Common myeloid progenitor, CD34-positive (primary cell): Measurements from ENCODE around the gene HAPLN2. TPM values are rescaled to one million over a fixed set of nuclear protein-coding genes. Genes with fewer than 3 reads are reported as not detected.

ENCODE experiments used
- CTCF ChIA-PET: fragments of 350-600 bp; sonication (Branson Sonifier 250); formaldehyde crosslinking; loops from one replicate; lab custom pipeline; 2021; ENCODE audit warnings: antibody characterized with exemption; lab: Charles Lee
- POLR2A ChIA-PET: fragments of 350-600 bp; sonication (Branson Sonifier 250); formaldehyde crosslinking; loops from one replicate; lab custom pipeline; 2021; ENCODE audit warnings: antibody characterized with exemption; lab: Charles Lee
- DNase-seq, 3 donors: peaks; one replicate each; pipeline versions ENCODE4 v3.0.0 to v3.0.0-alpha.2; 2013
- H3K27ac ChIP-seq, 2 experiments: 1 replicate in 1 of 2; 2 replicates in 1 of 2; pipeline ENCODE4 v1.7.0; 2013; ENCODE audit warnings: inconsistent platforms in 2 of 2, low read length in 2 of 2, mild to moderate bottlenecking in 2 of 2, low read depth in 1 of 2, moderate library complexity in 1 of 2; ENCODE audit not compliant: severe bottlenecking in 2 of 2, insufficient read depth in 1 of 2, poor library complexity in 1 of 2
- H3K27me3 ChIP-seq, 5 experiments: replicated peaks in 2 of 5; 1 replicate in 3 of 5; 2 replicates in 2 of 5; pipeline versions ENCODE4 v1.6.1 to v1.7.0; 2013; ENCODE audit warnings: low read length in 4 of 5, mild to moderate bottlenecking in 2 of 5, moderate library complexity in 2 of 5, inconsistent platforms in 1 of 5; ENCODE audit not compliant: insufficient read depth in 5 of 5, control insufficient read depth in 4 of 5
- H3K36me3 ChIP-seq, 4 experiments: 1 replicate in 2 of 4; 2 replicates in 2 of 4; pipeline versions ENCODE4 v1.6.1 to v1.7.0; 2013; ENCODE audit warnings: low read length in 3 of 4, control low read depth in 1 of 4, mild to moderate bottlenecking in 1 of 4; ENCODE audit not compliant: control insufficient read depth in 4 of 4, insufficient read depth in 4 of 4
- H3K4me1 ChIP-seq, 4 experiments: 1 replicate in 3 of 4; 2 replicates in 1 of 4; pipeline versions ENCODE4 v1.6.1 to v1.7.1; 2013; ENCODE audit warnings: low read length in 3 of 4, mild to moderate bottlenecking in 3 of 4, control low read depth in 1 of 4, inconsistent platforms in 1 of 4, moderate library complexity in 1 of 4; ENCODE audit not compliant: control insufficient read depth in 4 of 4, insufficient read depth in 4 of 4; ENCODE audit errors: control extremely low read depth in 1 of 4
- H3K4me3 ChIP-seq, 7 experiments: 1 replicate in 4 of 7; 2 replicates in 3 of 7; pipeline versions ENCODE4 v1.5.1 to v1.7.0; 2013; ENCODE audit warnings: mild to moderate bottlenecking in 7 of 7, low read length in 6 of 7, moderate library complexity in 6 of 7, inconsistent platforms in 2 of 7, low read depth in 2 of 7, control low read depth in 1 of 7; ENCODE audit not compliant: insufficient read depth in 4 of 7, control insufficient read depth in 1 of 7; ENCODE audit errors: extremely low read depth in 1 of 7
- H3K9me3 ChIP-seq, 5 experiments: 1 replicate in 4 of 5; 2 replicates in 1 of 5; pipeline versions ENCODE4 v1.6.1 to v1.7.1; 2013; ENCODE audit warnings: low read length in 4 of 5, mild to moderate bottlenecking in 2 of 5, inconsistent platforms in 1 of 5, low read depth in 1 of 5, moderate library complexity in 1 of 5; ENCODE audit not compliant: control insufficient read depth in 4 of 5, insufficient read depth in 2 of 5; ENCODE audit errors: control extremely low read depth in 1 of 5
- WGBS: methylation state at CpG from one replicate; pipeline ENCODE4 v1.1.5; 2013; ENCODE audit not compliant: insufficient coverage; 5-methylcytosine and 5-hydroxymethylcytosine counted together
- polyA plus RNA-seq: library from polyadenylated mRNA; unstranded; fragments of 120-200 nt; gene quantifications from one replicate; pipeline ENCODE4 v1.2.1, GENCODE V29; 2013

Gene HAPLN2
- 0.04 TPM for polyA plus RNA-seq

- 0% methylated on average over 2 of the region's 7 CpGs for WGBS
- H3K9me3 ChIP-seq = no peaks in the 10 kb centered on the region
- no peak within 1 kb of the TSS for H3K4me3 ChIP-seq
- ChIA-PET POLR2A (interaction anchor here (0.6 kb wide), 2 partner anchors 44 to 151 kb away, joined by 6 to 7 read pairs; no protein-coding TSS in a partner anchor), CTCF (interaction anchor here (0.6 to 14.0 kb wide), 21 partner anchors 9 to 309 kb away, joined by 3 to 268 read pairs (median 5); no protein-coding TSS in a partner anchor)
- peaks cover 4 to 50% (median 18%) of the 10 kb centered on the region in 5 experiments for H3K27me3 ChIP-seq
- peak; percentile 39 to 55 (median 46) for DNase-seq
- no peak within 1 kb of the TSS for H3K27ac ChIP-seq
- peaks cover 0 to 13% (median 3%) of the 10 kb centered on the region in 4 experiments for H3K4me1 ChIP-seq
- no peaks in the 10 kb centered on the region for H3K36me3 ChIP-seq
Observed at GRCh38 chr1:156618853-156619581, at the start of gene HAPLN2. TSS of gene HAPLN2 (plus strand) at chr1:156619415. CDS start at chr1:156623491, 4,076 bp downstream.

- POLR2A ChIA-PET = interaction anchor here (1.7 kb wide), 1 partner anchor 59 kb away, joined by 4 read pairs; no protein-coding TSS in a partner anchor
- DNase-seq = peak; percentile 28 to 84 (median 78)
- H3K27ac ChIP-seq = no peak overlapping the region
Observed at GRCh38 chr1:156571261-156571852, 47.9 kb upstream of the HAPLN2 start.

GRCh38 chr1:156571919-156572662, 47.1 kb upstream of the HAPLN2 start, which contains the start of gene IQGAP3:
TSS of gene IQGAP3 (minus strand) at chr1:156572565. CDS start at chr1:156572529, 36 bp downstream.
- H3K27me3 ChIP-seq = no peaks in the 10 kb centered on the region
- peak within 1 kb of the TSS; percentile 37 to 88 (median 71) for H3K4me3 ChIP-seq
- 1% methylated on average over 36 of the region's 38 CpGs for WGBS
- no peaks in the 10 kb centered on the region for H3K9me3 ChIP-seq
- peaks cover 11 to 23% (median 22%) of the 10 kb centered on the region in 4 experiments for H3K4me1 ChIP-seq
- peak; percentile 77 to 91 (median 87) for DNase-seq
- H3K27ac ChIP-seq = no peak within 1 kb of the TSS
- H3K36me3 ChIP-seq = peaks cover 0 to 9% (median under 1%) of the 10 kb centered on the region in 4 experiments
- POLR2A ChIA-PET = interaction anchor here (0.7 to 1.7 kb wide), 2 partner anchors 60 to 720 kb away, joined by 3 to 4 read pairs; no protein-coding TSS in a partner anchor
- CTCF ChIA-PET = interaction anchor here (0.7 to 2.0 kb wide), 8 partner anchors 36 to 137 kb away, joined by 3 to 10 read pairs (median 4); no protein-coding TSS in a partner anchor

More at GRCh38 chr1:156571261-156571852, 47.9 kb upstream of the HAPLN2 start:
- H3K27me3 ChIP-seq = no peaks in the 10 kb centered on the region
- 50% methylated on average over 1 of the region's 4 CpGs for WGBS
- H3K9me3 ChIP-seq = no peaks in the 10 kb centered on the region
- peaks cover 11 to 24% (median 22%) of the 10 kb centered on the region in 4 experiments for H3K4me1 ChIP-seq
- H3K4me3 ChIP-seq = peak overlapping the region in 6 of 7 experiments; percentile 60 to 88 (median 78)
- H3K36me3 ChIP-seq = peaks cover 0 to 11% (median 1%) of the 10 kb centered on the region in 4 experiments
- CTCF ChIA-PET = interaction anchor here (0.7 to 2.0 kb wide), 11 partner anchors 16 to 137 kb away, joined by 3 to 10 read pairs (median 4); no protein-coding TSS in a partner anchor

GRCh38 chr1:156572663-156573018, 46.6 kb upstream of the HAPLN2 start:
- 44% methylated on average over 6 of the region's 10 CpGs for WGBS
- H3K9me3 ChIP-seq = no peaks in the 10 kb centered on the region
- peaks cover 0 to 4% (median under 1%) of the 10 kb centered on the region in 4 experiments for H3K36me3 ChIP-seq
- H3K4me1 ChIP-seq = peaks cover 11 to 23% (median 22%) of the 10 kb centered on the region in 4 experiments
- H3K27me3 ChIP-seq = no peaks in the 10 kb centered on the region
- H3K4me3 ChIP-seq = peak overlapping the region in 5 of 7 experiments; percentile 60 to 88 (median 85)
- H3K27ac ChIP-seq = no peak overlapping the region
- CTCF ChIA-PET = interaction anchor here (1.0 to 2.0 kb wide), 3 partner anchors 36 to 68 kb away, joined by 3 to 4 read pairs (median 4); no protein-coding TSS in a partner anchor
- no peak for DNase-seq
- POLR2A ChIA-PET = no interaction called here

GRCh38 chr1:156574039-156574633, 45.1 kb upstream of the HAPLN2 start:
- CTCF ChIA-PET = interaction anchor here (0.9 to 2.3 kb wide), 6 partner anchors 8 to 93 kb away, joined by 3 to 6 read pairs (median 4); no protein-coding TSS in a partner anchor
- Histone ChIP-seq H3K36me3 (no peaks in the 10 kb centered on the region), H3K27ac (no peak overlapping the region), H3K4me1 (peaks cover 11 to 30% (median 26%) of the 10 kb centered on the region in 4 experiments), H3K4me3 (no peak overlapping the region), H3K27me3 (no peaks in the 10 kb centered on the region), H3K9me3 (no peaks in the 10 kb centered on the region)
- no peak for DNase-seq
- 100% methylated on average over 1 of the region's 2 CpGs for WGBS
- POLR2A ChIA-PET = no interaction called here

- 92% methylated on average over 2 of the region's 3 CpGs for WGBS
- ChIA-PET CTCF (interaction anchor here (1.1 to 1.8 kb wide), 2 partner anchors 31 to 97 kb away, joined by 3 to 4 read pairs; no protein-coding TSS in a partner anchor), POLR2A (no interaction called here)
- Histone ChIP-seq H3K4me3 (no peak overlapping the region), H3K27ac (no peak overlapping the region), H3K4me1 (peaks cover 0 to 35% (median 28%) of the 10 kb centered on the region in 4 experiments), H3K36me3 (no peaks in the 10 kb centered on the region), H3K27me3 (no peaks in the 10 kb centered on the region), H3K9me3 (no peaks in the 10 kb centered on the region)
- DNase-seq = no peak
Observed at GRCh38 chr1:156577550-156577949, 41.7 kb upstream of the HAPLN2 start.
